GM12874 (cell line): ENCODE results near the gene OGFR.

ENCODE experiments used
- TF ChIP-seq, protein P1 (sequence below): IDR thresholded peaks from 2 replicates; pipeline ENCODE4 v1.5.1; 2011; ENCODE audit warnings: low read depth, mild to moderate bottlenecking, control low read depth, low read length, moderate library complexity; ENCODE audit not compliant: insufficient read depth

OGFR gene

DNA sequence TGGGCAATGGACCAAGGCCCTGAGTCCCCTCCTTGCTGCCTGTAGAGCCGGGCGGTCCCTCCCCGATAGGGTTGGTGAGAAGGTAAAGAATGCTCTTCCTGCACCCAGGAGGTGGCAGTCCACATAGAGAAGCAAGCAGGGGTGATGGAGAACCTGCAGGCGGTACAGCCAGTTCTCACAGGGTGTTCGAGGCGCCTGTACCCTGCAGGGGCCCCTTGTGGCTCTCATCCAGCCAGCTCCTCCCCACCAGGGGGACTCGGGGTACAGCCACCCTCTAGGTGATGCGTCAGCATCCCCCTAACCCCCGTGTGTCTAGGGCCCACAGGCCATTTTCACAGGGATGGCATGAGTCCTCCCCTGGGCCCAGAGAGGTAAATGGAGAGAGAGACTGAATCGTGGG lies 7.1 kb downstream of the OGFR start:
- TF ChIP-seq, protein P1, sequence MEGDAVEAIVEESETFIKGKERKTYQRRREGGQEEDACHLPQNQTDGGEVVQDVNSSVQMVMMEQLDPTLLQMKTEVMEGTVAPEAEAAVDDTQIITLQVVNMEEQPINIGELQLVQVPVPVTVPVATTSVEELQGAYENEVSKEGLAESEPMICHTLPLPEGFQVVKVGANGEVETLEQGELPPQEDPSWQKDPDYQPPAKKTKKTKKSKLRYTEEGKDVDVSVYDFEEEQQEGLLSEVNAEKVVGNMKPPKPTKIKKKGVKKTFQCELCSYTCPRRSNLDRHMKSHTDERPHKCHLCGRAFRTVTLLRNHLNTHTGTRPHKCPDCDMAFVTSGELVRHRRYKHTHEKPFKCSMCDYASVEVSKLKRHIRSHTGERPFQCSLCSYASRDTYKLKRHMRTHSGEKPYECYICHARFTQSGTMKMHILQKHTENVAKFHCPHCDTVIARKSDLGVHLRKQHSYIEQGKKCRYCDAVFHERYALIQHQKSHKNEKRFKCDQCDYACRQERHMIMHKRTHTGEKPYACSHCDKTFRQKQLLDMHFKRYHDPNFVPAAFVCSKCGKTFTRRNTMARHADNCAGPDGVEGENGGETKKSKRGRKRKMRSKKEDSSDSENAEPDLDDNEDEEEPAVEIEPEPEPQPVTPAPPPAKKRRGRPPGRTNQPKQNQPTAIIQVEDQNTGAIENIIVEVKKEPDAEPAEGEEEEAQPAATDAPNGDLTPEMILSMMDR, result no peak

DNA sequence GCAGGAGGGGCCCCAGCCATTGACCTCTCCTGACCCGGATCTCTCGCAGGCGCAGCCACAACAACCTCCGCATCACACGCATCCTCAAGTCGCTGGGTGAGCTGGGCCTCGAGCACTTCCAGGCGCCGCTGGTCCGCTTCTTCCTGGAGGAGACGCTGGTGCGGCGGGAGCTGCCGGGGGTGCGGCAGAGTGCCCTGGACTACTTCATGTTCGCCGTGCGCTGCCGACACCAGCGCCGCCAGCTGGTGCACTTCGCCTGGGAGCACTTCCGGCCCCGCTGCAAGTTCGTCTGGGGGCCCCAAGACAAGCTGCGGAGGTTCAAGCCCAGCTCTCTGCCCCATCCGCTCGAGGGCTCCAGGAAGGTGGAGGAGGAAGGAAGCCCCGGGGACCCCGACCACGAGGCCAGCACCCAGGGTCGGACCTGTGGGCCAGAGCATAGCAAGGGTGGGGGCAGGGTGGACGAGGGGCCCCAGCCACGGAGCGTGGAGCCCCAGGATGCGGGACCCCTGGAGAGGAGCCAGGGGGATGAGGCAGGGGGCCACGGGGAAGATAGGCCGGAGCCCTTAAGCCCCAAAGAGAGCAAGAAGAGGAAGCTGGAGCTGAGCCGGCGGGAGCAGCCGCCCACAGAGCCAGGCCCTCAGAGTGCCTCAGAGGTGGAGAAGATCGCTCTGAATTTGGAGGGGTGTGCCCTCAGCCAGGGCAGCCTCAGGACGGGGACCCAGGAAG lies 7.7 kb downstream of the OGFR start:
- TF ChIP-seq, protein P1, result no peak

DNA sequence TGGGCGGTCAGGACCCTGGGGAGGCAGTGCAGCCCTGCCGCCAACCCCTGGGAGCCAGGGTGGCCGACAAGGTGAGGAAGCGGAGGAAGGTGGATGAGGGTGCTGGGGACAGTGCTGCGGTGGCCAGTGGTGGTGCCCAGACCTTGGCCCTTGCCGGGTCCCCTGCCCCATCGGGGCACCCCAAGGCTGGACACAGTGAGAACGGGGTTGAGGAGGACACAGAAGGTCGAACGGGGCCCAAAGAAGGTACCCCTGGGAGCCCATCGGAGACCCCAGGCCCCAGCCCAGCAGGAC lies 8.2 kb downstream of the OGFR start:
- TF ChIP-seq, protein P1, result no peak

DNA sequence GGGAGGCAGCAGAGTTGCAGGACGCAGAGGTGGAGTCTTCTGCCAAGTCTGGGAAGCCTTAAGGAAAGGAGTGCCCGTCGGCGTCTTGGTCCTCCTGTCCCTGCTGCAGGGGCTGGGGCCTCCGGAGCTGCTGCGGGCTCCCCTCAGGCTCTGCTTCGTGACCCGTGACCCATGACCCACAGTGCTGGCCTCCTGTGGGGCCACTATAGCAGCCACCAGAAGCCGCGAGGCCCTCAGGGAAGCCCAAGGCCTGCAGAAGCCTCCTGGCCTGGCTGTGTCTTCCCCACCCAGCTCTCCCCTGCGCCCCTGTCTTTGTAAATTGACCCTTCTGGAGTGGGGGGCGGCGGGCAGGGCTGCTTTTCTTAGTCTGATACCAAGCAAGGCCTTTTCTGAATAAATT lies 9.0 kb downstream of the OGFR start:
- TF ChIP-seq, protein P1, result no peak

DNA sequence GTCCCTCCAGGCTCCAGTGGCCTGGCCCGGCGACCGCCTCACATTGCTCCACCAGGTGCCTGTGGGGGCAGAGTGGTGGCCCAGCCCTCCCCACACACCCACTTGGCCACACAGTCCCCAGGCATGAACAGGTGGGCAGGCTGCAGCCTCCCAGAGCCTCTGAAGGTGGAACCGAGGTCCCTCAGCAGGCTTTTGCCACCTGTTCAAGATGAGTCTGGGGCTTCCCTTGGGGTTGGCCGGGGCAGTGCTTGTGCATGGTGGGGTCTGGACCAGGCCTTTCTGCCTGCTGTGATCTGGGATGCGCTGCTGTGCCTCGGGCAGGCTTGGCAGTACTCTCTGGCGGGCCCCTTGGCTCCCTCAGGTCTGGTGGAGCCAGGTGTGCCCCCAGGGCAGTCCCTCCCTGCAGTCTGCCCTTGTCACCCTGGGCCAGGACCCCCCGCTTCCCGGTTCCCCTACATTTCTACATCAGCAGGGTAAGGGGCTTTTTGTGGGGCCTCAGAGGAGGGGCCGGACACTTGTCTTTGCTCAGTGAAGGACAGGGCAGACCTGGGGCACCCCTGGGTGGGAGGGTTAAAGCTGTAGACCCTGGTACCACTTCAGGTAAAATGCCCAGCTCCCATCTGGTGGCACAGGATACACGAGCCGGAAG lies 9.5 kb downstream of the OGFR start:
- TF ChIP-seq, protein P1, result no peak

DNA sequence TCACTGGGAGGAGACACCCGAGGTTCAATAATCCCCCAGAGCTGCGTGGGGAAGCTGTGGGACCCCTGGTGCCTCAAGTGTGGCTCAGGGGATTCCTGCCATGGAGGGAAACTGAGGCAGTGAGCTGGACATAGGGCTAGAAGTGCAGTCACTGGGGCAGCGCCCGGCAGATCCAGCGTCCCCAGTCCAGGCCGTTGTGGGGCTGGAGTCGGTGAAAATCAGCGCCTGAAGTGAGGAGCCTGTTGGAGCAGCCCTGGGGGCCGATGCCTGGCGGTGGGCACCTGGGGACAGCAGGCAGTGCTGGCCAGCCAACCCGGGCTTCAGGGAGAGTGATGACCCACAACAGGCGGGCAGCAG lies 10.1 kb downstream of the OGFR start:
- TF ChIP-seq, protein P1, result no peak

DNA sequence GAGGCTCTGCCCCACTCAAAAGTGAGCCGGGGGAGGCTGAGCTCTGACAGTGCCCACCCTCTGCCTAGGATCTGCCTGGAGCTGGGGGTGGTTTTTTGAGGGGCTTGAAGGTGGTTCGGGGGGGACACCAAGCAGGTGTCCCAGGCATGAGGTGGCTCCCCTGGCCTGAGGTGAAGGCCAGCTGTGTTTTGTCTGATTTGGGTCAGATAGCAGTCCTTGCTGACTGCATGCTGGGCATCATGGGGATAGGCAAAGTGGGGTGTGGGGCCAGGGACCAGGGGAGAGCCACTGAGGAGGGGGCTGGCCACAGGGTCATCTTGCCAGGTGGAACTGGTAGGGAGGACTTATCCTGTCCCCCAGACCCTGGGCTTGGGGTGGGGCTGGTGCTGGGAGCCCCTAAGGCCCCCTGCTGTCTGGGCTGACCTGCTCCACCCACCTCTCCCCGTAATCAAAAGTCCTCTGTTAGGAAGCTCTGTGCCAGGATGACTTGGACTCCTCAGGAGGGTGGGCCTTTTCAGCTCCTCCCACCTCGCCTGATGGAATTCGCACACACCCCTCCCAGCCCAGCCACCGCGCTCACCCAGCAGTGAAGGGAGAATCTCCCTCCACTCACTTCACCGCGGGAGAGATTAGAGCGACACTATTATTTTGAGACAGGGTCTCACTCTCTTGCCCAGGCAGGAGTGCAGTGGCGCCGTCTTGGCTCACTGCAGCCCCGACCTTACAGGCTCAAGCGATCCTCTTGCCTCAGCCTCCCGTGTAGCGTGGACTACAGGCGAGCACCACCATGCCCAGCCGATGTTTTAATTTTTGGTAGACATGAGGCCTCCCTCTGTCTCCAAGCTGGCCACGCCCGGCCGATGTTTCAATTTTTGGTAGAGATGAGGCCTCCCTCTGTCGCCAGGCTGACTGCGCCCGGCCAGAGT lies 10.7 kb downstream of the OGFR start:
- TF ChIP-seq, protein P1, result no peak
